H1 (cell line): ENCODE measurements around the gene CSNK1A1. TPM values are rescaled to one million over a fixed set of nuclear protein-coding genes. Genes with fewer than 3 reads are reported as not detected.

Source experiments
- CTCF ChIA-PET: fragments of 300-600 bp; sonication (Branson Sonifier 250); formaldehyde crosslinking; loops from one replicate; lab custom pipeline; 2021; ENCODE audit not compliant: partially characterized antibody; lab: Charles Lee
- POLR2A ChIA-PET: fragments of 300-600 bp; sonication (Branson Sonifier 250); formaldehyde crosslinking; loops from one replicate; lab custom pipeline; 2021; ENCODE audit warnings: inconsistent platforms; ENCODE audit not compliant: partially characterized antibody; lab: Charles Lee
- DNase-seq, 2 experiments: peaks; one replicate each; pipeline versions ENCODE4 v3.0.0 to v3.0.0-alpha.2; 2010 to 2022; ENCODE audit warnings: low spot score in 2 of 2, low read depth in 1 of 2, mixed read lengths in 1 of 2
- FAIRE-seq: peaks from 2 replicates; lab custom pipeline; 2011; peaks lifted over from hg19 to GRCh38; lab: Jason Lieb, UNC
- H2AFZ ChIP-seq: 2 replicates; pipeline ENCODE4 v1.8.1; 2012; ENCODE audit warnings: low read length, inconsistent platforms
- H2AK5ac ChIP-seq: 2 replicates; pipeline ENCODE4 v1.6.1; 2013; ENCODE audit warnings: low read depth, low read length
- H2BK120ac ChIP-seq: replicated peaks from 2 replicates; pipeline ENCODE3; 2013; ENCODE audit warnings: low read depth, low read length, inconsistent platforms
- H2BK12ac ChIP-seq: 2 replicates; pipeline ENCODE4 v1.6.1; 2013; ENCODE audit warnings: low read depth, low read length
- H2BK15ac ChIP-seq: 2 replicates; pipeline ENCODE4 v1.6.1; 2013; ENCODE audit warnings: low read length
- H2BK20ac ChIP-seq: 2 replicates; pipeline ENCODE4 v1.6.1; 2013; ENCODE audit warnings: low read length
- H2BK5ac ChIP-seq: 2 replicates; pipeline ENCODE4 v1.6.1; 2013; ENCODE audit warnings: low read depth, low read length
- H3K14ac ChIP-seq: 2 replicates; pipeline ENCODE4 v1.6.1; 2013; ENCODE audit warnings: inconsistent platforms; ENCODE audit not compliant: insufficient read length
- H3K18ac ChIP-seq: 2 replicates; pipeline ENCODE4 v1.6.1; 2013; ENCODE audit warnings: low read length; ENCODE audit errors: extremely low read depth
- H3K23ac ChIP-seq: 2 replicates; pipeline ENCODE4 v1.6.1; 2013; ENCODE audit warnings: inconsistent platforms; ENCODE audit not compliant: insufficient read length
- H3K23me2 ChIP-seq: 2 replicates; pipeline ENCODE4 v1.6.1; 2013; ENCODE audit warnings: low read depth, low read length
- H3K27ac ChIP-seq: 2 replicates; pipeline ENCODE4 v1.6.1; 2011; ENCODE audit warnings: low read depth, low read length, inconsistent platforms
- H3K27me3 ChIP-seq, 4 experiments: replicated peaks in 1 of 4; 1 replicate in 1 of 4; 2 replicates in 3 of 4; pipeline versions ENCODE4 v1.6.1 to v1.8.1; 2011 to 2013; ENCODE audit warnings: low read length in 3 of 4, mild to moderate bottlenecking in 3 of 4, inconsistent platforms in 2 of 4, mixed read lengths in 2 of 4, moderate library complexity in 1 of 4; ENCODE audit not compliant: control insufficient read depth in 3 of 4, insufficient read depth in 3 of 4; ENCODE audit errors: extremely low read depth in 1 of 4
- H3K36me3 ChIP-seq, 4 experiments: 2 replicates each; pipeline versions ENCODE4 v1.6.1 to v1.8.1; 2011 to 2013; ENCODE audit warnings: mild to moderate bottlenecking in 4 of 4, low read length in 3 of 4, moderate library complexity in 2 of 4, control low read depth in 1 of 4, inconsistent platforms in 1 of 4; ENCODE audit not compliant: insufficient read depth in 4 of 4, control insufficient read depth in 2 of 4
- H3K4ac ChIP-seq: replicated peaks from 2 replicates; pipeline ENCODE3; 2013; ENCODE audit warnings: low read length, low read depth, mixed read lengths, inconsistent platforms; ENCODE audit not compliant: insufficient read length
- H3K4me1 ChIP-seq, 4 experiments: replicated peaks in 1 of 4; 1 replicate in 1 of 4; 2 replicates in 3 of 4; pipeline versions ENCODE4 v1.6.1 to v1.8.1; 2011 to 2013; ENCODE audit warnings: low read length in 3 of 4, inconsistent platforms in 2 of 4, mixed read lengths in 1 of 4; ENCODE audit not compliant: insufficient read depth in 4 of 4, control insufficient read depth in 3 of 4
- H3K4me2 ChIP-seq, 2 experiments: 2 replicates each; pipeline versions ENCODE4 v1.6.1 to v1.8.1; 2011 to 2013; ENCODE audit warnings: low read depth in 2 of 2, low read length in 2 of 2, control low read depth in 1 of 2, inconsistent platforms in 1 of 2, mild to moderate bottlenecking in 1 of 2; ENCODE audit not compliant: insufficient read depth in 1 of 2
- H3K4me3 ChIP-seq, 4 experiments: fragments of 200-600, 300-600 bp in 1 of 4; sonication (generic), shearing (Covaris generic), sonication (Bioruptor Twin) in 1 of 4; 2 replicates each; pipeline versions ENCODE4 v1.5.1 to v1.8.1; 2011 to 2016; ENCODE audit warnings: low read length in 4 of 4, low read depth in 3 of 4, control low read depth in 2 of 4, inconsistent platforms in 2 of 4, mild to moderate bottlenecking in 2 of 4, mixed read lengths in 1 of 4, moderate library complexity in 1 of 4; ENCODE audit not compliant: insufficient read depth in 2 of 4; ENCODE audit errors: extremely low read depth in 1 of 4
- H3K56ac ChIP-seq: replicated peaks from 2 replicates; pipeline ENCODE3; 2013; ENCODE audit warnings: low read depth, mild to moderate bottlenecking, mixed read lengths, low read length, inconsistent platforms; ENCODE audit not compliant: insufficient read length
- H3K79me1 ChIP-seq: 2 replicates; pipeline ENCODE4 v1.6.1; 2013; ENCODE audit warnings: low read depth, low read length, control low read depth
- H3K79me2 ChIP-seq, 2 experiments: 2 replicates each; pipeline versions ENCODE4 v1.6.1 to v1.8.1; 2012 to 2013; ENCODE audit warnings: low read length in 2 of 2, mild to moderate bottlenecking in 2 of 2, inconsistent platforms in 1 of 2; ENCODE audit not compliant: insufficient read depth in 2 of 2, control insufficient read depth in 1 of 2
- H3K9ac ChIP-seq, 4 experiments: replicated peaks in 1 of 4; 1 replicate in 1 of 4; 2 replicates in 3 of 4; pipeline versions ENCODE4 v1.6.1 to v1.8.1; 2011 to 2013; ENCODE audit warnings: low read depth in 3 of 4, low read length in 3 of 4, control low read depth in 2 of 4, mild to moderate bottlenecking in 2 of 4, moderate library complexity in 2 of 4, inconsistent platforms in 1 of 4; ENCODE audit errors: extremely low read depth in 1 of 4
- H3K9me3 ChIP-seq, 2 experiments: 2 replicates each; pipeline versions ENCODE4 v1.6.1 to v1.8.1; 2012 to 2013; ENCODE audit warnings: mild to moderate bottlenecking in 2 of 2, moderate library complexity in 2 of 2, control low read depth in 1 of 2, inconsistent platforms in 1 of 2, low read depth in 1 of 2, low read length in 1 of 2, mixed read lengths in 1 of 2; ENCODE audit not compliant: insufficient read depth in 2 of 2
- H4K20me1 ChIP-seq, 2 experiments: replicated peaks in 1 of 2; 2 replicates each; pipeline versions ENCODE3 to v1.8.1; 2011 to 2013; ENCODE audit warnings: inconsistent platforms in 2 of 2, low read length in 2 of 2, mild to moderate bottlenecking in 1 of 2; ENCODE audit not compliant: insufficient read depth in 2 of 2, control insufficient read depth in 1 of 2
- H4K5ac ChIP-seq: 2 replicates; pipeline ENCODE4 v1.6.1; 2013; ENCODE audit warnings: low read length, low read depth, mixed read lengths, inconsistent platforms; ENCODE audit not compliant: insufficient read length
- H4K8ac ChIP-seq: 2 replicates; pipeline ENCODE4 v1.8.0; 2013; ENCODE audit warnings: mild to moderate bottlenecking, moderate library complexity, low read length, inconsistent platforms; ENCODE audit not compliant: insufficient read depth; ENCODE audit errors: extremely low read depth
- H4K91ac ChIP-seq: replicated peaks from 2 replicates; pipeline ENCODE3; 2013; ENCODE audit warnings: low read length, mixed read lengths, inconsistent platforms; ENCODE audit not compliant: insufficient read length
- CREB1 ChIP-seq: IDR thresholded peaks from 2 replicates; pipeline ENCODE4 v1.6.1; 2012; ENCODE audit warnings: inconsistent platforms
- JUN ChIP-seq: IDR thresholded peaks from 2 replicates; pipeline ENCODE4 v1.6.1; 2011; ENCODE audit warnings: low read depth, mild to moderate bottlenecking, improper control_type of control experiment, low read length
- KDM1A ChIP-seq: fragments of 200-600, 300-600 bp; sonication (generic); IDR thresholded peaks from 2 replicates; pipeline ENCODE4 v1.7.1; 2016; ENCODE audit warnings: mild to moderate bottlenecking, low read length, borderline replicate concordance
- MAFK ChIP-seq: IDR thresholded peaks from 2 replicates; pipeline ENCODE4 v1.6.1; 2012; ENCODE audit warnings: low read depth, mild to moderate bottlenecking, improper control_type of control experiment, low read length
- SIX5 ChIP-seq: IDR thresholded peaks from 2 replicates; pipeline ENCODE4 v1.6.1; 2011; ENCODE audit warnings: mild to moderate bottlenecking, low read depth, low read length
- SP4 ChIP-seq: IDR thresholded peaks from 2 replicates; pipeline ENCODE4 v1.6.1; 2012; ENCODE audit warnings: low read length, inconsistent platforms
- WGBS, 2 experiments: shearing (Covaris generic) in 1 of 2; methylation state at CpG; one replicate each; pipeline versions ENCODE4 v1.1.6 to v1.1.7; 2013 to 2015; ENCODE audit warnings: low lambda C conversion rate in 2 of 2, mixed read lengths in 2 of 2, inconsistent platforms in 1 of 2, low coverage in 1 of 2, missing lambda C conversion rate in 1 of 2; ENCODE audit not compliant: insufficient replicate concordance in 2 of 2, insufficient coverage in 1 of 2, insufficient read length in 1 of 2; ENCODE audit errors: extremely low coverage in 1 of 2, missing lambda C conversion rate in 1 of 2; 5-methylcytosine and 5-hydroxymethylcytosine counted together
- polyA plus RNA-seq, 7 experiments: library from polyadenylated mRNA; depleted of rRNA in 3 of 7; stranded (reverse) in 5 of 7; unstranded in 2 of 7; fragments of >200 nt in 5 of 7; fragments of 200-250 nt in 2 of 7; gene quantifications; 1 replicate in 5 of 7; 2 replicates in 1 of 7; 4 replicates in 1 of 7; pipeline versions ENCODE4 v1.2.1 to v1.2.3, GENCODE V29; 2011 to 2013; ENCODE audit warnings: missing spikeins in 2 of 7, mixed read lengths in 2 of 7
- total RNA-seq: library from RNA; stranded (reverse); fragmentation: NEBNext Ultra II Directional; extraction: Animal tissue kit (Norgen Biotek cat#: 25700); gene quantifications from 2 replicates; pipeline ENCODE4 v1.2.1, GENCODE V29; 2021
- TF ChIP-seq, protein P1 (sequence below): IDR thresholded peaks from 2 replicates; pipeline ENCODE4 v1.6.1; 2011; ENCODE audit warnings: low read depth, mild to moderate bottlenecking, low read length; ENCODE audit not compliant: insufficient read depth

CSNK1A1 gene
- total and polyA plus RNA-seq, 2 of the 8 experiments (the other 6 are each of a cell fraction or from before 2014, with no cell fraction given), result 61.2 to 244 TPM

DNA sequence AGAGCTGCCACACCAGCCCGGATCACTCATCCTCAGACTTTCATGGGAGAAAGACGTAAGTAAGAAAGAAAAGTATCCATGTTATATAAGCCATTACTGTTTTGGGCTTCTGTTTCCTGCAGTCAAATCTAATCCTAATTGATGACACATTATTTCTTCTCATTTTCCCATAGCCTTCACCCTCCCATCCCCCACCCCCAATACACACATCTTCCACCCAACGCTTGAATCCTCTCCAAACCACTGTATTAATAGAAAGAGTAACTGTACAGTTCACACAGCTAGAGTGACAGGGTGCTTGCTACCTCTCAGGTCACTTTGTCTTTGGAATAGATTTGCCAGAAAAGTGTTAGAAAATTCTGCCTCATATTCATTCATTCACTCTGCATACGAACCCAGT, 102.8 kb downstream of the CSNK1A1 start:
- H2BK12ac ChIP-seq, result no peak overlapping the region
- H2BK20ac ChIP-seq, result no peak overlapping the region
- H3K4me1 ChIP-seq, result peaks cover 0 to 20% (median 7%) of the 10 kb centered on the region in 4 experiments; a peak in 6 of 7 replicates
- peak overlapping the region; percentile 83; the same call in 1 of the 2 replicates for H2AFZ ChIP-seq
- no peak overlapping the region for H4K5ac ChIP-seq
- no peak overlapping the region for H3K18ac ChIP-seq
- no peak overlapping the region for H3K56ac ChIP-seq
- H4K20me1 ChIP-seq, result no peaks in the 10 kb centered on the region
- 0 out of 2 replicates have a peak, but pooled peaks cover 2% of the 10 kb centered on the region for H3K23me2 ChIP-seq
- no peak overlapping the region for H3K14ac ChIP-seq
- no peaks in the 10 kb centered on the region for H3K79me1 ChIP-seq
- H3K9ac ChIP-seq, result no peak overlapping the region
- H3K4ac ChIP-seq, result no peak overlapping the region
- no peak overlapping the region for H3K4me2 ChIP-seq
- H3K36me3 ChIP-seq, result no peaks in the 10 kb centered on the region
- H4K91ac ChIP-seq, result no peak overlapping the region
- H2BK5ac ChIP-seq, result no peak overlapping the region
- no peaks in the 10 kb centered on the region for H3K79me2 ChIP-seq
- TF ChIP-seq CREB1 (no peak), JUN (no peak), MAFK (no peak), SIX5 (no peak), SP4 (no peak), KDM1A (no peak)
- TF ChIP-seq, protein P1, sequence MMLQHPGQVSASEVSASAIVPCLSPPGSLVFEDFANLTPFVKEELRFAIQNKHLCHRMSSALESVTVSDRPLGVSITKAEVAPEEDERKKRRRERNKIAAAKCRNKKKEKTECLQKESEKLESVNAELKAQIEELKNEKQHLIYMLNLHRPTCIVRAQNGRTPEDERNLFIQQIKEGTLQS, result no peak
- no peaks in the 10 kb centered on the region for H3K9me3 ChIP-seq
- no peaks in the 10 kb centered on the region for H3K27me3 ChIP-seq
- DNase-seq (no peak), FAIRE-seq (no peak)
- H3K4me3 ChIP-seq, result no peak overlapping the region
- H2AK5ac ChIP-seq, result no peak overlapping the region
- H2BK15ac ChIP-seq, result no peak overlapping the region
- no peak overlapping the region for H2BK120ac ChIP-seq
- no peak overlapping the region; the same call in 1 of the 2 replicates for H4K8ac ChIP-seq
- 91% methylated on average over 4 of the region's 4 CpGs; no CpG with 5 or more reads in 1 of the 2 experiments for WGBS, 2 experiments
- no peak overlapping the region for H3K23ac ChIP-seq
- no peak overlapping the region for H3K27ac ChIP-seq
- ChIA-PET CTCF (interaction anchor here (0.6 to 22.4 kb wide), 20 partner anchors 8 to 327 kb away, joined by 3 to 1310 read pairs (median 3); partner anchors contain the start of genes CSNK1A1, IL17B and PCYOX1L), POLR2A (interaction anchor here (1.2 to 2.0 kb wide), 4 partner anchors 43 to 103 kb away, joined by 4 to 7 read pairs (median 6); partner anchors contain the start of gene CSNK1A1)
